ENCODE data around the gene MYL6. TPM values are rescaled to one million over a fixed set of nuclear protein-coding genes. Genes with fewer than 3 reads are reported as not detected.

The MYL6 gene
- total and polyA plus RNA-seq, 9 donors, result 782 to 3,375 (median 1,340) TPM

DNA sequence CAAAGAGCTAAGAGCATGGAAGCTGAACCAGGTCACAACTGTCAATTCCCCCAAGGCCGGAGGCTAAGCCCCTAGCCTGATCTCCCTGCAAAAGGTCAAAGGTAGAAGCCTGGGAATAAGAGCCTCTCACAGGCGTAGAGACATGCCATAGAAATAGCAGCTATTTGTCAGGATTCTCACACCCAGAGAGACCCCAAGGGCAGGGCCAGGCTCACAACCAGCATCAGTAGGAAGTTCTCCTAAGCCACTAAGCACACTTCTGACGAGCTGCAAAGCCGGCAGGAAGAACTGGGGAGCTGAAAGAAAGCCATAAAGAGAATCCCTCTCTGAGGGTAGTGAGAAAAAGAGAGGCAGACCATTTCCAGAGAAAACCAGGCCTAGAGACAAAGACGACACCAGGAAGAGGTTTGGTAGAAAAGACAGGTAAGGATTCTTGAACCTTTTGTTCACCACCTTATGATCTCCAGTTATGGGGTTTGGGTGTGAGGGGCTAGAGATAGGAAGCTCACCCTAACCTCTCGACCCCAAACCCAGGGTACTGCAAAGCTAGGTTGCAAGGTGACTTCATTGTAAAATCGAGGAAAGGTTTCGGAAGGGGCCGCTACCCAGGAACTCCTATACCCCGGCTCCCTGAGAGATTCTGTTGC is 30.1 kb downstream of the MYL6 start:
- intact Hi-C loops (cut with DNase I), result loop anchor here in 3 of 4 donors (2.0 kb wide), 2 partner anchors 59 to 67 kb away; partner anchors contain the start of gene ESYT1 (in 1 of the 3)
- Histone ChIP-seq H3K9me3 (no peaks in the 10 kb centered on the region), H3K36me3 (no peaks in the 10 kb centered on the region), H3K4me1 (ENCODE audit: insufficient read depth) (peaks cover 3% of the 10 kb centered on the region), H3K27me3 (no peaks in the 10 kb centered on the region), H3K4me3 (peak overlapping the region; percentile 93), H3K27ac (peak overlapping the region; percentile 83 to 93)
- TF ChIP-seq, protein P1, sequence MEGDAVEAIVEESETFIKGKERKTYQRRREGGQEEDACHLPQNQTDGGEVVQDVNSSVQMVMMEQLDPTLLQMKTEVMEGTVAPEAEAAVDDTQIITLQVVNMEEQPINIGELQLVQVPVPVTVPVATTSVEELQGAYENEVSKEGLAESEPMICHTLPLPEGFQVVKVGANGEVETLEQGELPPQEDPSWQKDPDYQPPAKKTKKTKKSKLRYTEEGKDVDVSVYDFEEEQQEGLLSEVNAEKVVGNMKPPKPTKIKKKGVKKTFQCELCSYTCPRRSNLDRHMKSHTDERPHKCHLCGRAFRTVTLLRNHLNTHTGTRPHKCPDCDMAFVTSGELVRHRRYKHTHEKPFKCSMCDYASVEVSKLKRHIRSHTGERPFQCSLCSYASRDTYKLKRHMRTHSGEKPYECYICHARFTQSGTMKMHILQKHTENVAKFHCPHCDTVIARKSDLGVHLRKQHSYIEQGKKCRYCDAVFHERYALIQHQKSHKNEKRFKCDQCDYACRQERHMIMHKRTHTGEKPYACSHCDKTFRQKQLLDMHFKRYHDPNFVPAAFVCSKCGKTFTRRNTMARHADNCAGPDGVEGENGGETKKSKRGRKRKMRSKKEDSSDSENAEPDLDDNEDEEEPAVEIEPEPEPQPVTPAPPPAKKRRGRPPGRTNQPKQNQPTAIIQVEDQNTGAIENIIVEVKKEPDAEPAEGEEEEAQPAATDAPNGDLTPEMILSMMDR (IDR thresholded peaks at IDR 0.05), result no peak
- TF ChIP-seq POLR2A (IDR thresholded peaks at IDR 0.05) (no peak), EP300 (IDR thresholded peaks at IDR 0.05) (no peak)
- DNase-seq, result no peak
- WGBS, 3 donors, result 12 to 17% (median 14%) methylated on average over 10 of the region's 10 CpGs

DNA sequence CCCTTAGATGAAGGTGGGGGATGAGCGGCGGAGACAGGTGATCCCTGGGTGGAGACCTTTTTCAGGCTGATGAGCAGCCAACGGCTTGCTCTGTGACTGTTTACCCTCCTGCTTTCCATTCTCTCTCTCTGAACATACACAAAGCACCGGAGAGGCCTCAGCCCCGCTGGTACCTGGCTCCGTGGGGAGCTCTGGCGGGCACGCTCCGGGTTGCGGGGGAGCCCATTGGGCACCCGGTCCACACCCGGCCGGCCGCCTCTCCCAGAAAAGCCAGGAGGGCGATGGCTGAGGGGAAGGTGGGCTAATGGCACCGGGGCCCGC is 30.6 kb downstream of the MYL6 start:
- H3K4me1 ChIP-seq (ENCODE audit: insufficient read depth), result peaks cover 3% of the 10 kb centered on the region
- H3K27ac ChIP-seq, result peak overlapping the region; percentile 83 to 93
- no peaks in the 10 kb centered on the region for H3K27me3 ChIP-seq
- 0 to 2% (median 1%) methylated on average over 16 to 17 of the region's 17 CpGs for WGBS, 3 donors
- H3K9me3 ChIP-seq, result no peaks in the 10 kb centered on the region
- no peaks in the 10 kb centered on the region for H3K36me3 ChIP-seq
- peak in 1 of 5 donors; percentile 18 for DNase-seq
- intact Hi-C loops (cut with DNase I), result loop anchor here in 3 of 4 donors (2.0 kb wide), 2 partner anchors 60 to 68 kb away; partner anchors contain the start of gene ESYT1 (in 1 of the 3)
- H3K4me3 ChIP-seq, result peak overlapping the region; percentile 93
- TF ChIP-seq EP300 (IDR thresholded peaks at IDR 0.05), result no peak
- TF ChIP-seq POLR2A (IDR thresholded peaks at IDR 0.05), result no peak
- TF ChIP-seq, protein P1 (IDR thresholded peaks at IDR 0.05), result no peak

DNA sequence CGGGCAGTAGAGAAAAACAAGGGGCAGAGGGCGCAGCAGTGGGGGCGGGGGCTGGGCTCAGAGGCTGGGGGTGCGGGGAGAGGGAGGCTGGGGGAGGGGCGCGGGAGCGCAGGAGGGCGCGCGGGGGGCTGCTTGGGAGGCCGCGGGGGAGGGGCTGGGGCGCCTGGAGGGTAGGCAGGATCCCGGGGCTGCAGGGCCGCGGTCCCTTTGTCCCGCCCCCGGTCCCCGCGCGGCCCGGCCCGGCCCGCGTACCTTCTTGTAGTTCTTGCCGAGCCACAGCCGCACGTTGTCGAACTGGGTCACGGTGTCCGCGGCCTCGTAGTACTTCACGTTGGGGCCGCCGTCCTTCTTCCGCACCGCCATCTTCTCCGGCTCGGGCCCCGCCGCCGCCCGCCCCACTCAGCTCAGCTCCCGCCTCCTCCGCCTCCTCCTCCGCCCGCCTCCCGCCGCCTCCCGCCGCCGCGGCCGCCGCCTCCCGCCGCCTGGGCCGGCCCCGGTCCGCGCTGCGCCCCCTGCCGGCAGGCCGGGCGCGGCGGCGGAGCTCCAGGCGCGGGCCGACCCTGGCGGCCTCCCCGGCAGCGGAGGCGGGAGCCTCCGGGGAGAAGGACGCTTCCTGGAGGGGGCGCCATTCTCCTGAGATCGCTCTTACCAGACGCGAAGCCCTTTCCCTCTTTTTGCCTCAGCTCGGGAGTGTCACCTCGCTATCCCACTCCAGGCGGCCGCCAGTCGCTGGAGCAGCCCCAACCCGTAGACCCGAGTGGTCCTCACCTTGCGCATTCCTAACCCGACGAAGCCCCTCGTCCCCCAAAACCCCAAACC is 31.1 kb downstream of the MYL6 start, which contains the start of gene SMARCC2:
Gene SMARCC2, minus strand, starts transcription at position 385 of the 819 bp plus-strand sequence. Its CDS starts 22 bp downstream, at position 363.
- no peaks in the 10 kb centered on the region for H3K9me3 ChIP-seq
- peaks cover 3% of the 10 kb centered on the region for H3K4me1 ChIP-seq (ENCODE audit: insufficient read depth)
- peak within 1 kb of the TSS; percentile 93 for H3K4me3 ChIP-seq
- H3K27ac ChIP-seq, result peak within 1 kb of the TSS; percentile 83 to 93
- no peaks in the 10 kb centered on the region for H3K27me3 ChIP-seq
- intact Hi-C loops (cut with DNase I), result loop anchor here in 3 of 4 donors (2.0 kb wide), 2 partner anchors 61 to 69 kb away; partner anchors contain the start of gene ESYT1 (in 1 of the 3)
- peak; percentile 85 to 91 (median 89) for DNase-seq
- WGBS, 3 donors, result 0 to 1% (median 1%) methylated on average over 56 to 92 of the region's 93 CpGs
- TF ChIP-seq, protein P1 (IDR thresholded peaks at IDR 0.05), result peak; percentile 54 to 89 (median 67)
- TF ChIP-seq POLR2A (IDR thresholded peaks at IDR 0.05), result peak; percentile 49
- no peak for TF ChIP-seq EP300 (IDR thresholded peaks at IDR 0.05)
- H3K36me3 ChIP-seq, result no peaks in the 10 kb centered on the region

GRCh38 chr12:56189918-56190694 is 31.9 kb downstream of the MYL6 start:
- DNase-seq, result peak; percentile 86 to 94 (median 90)
- no peak for TF ChIP-seq POLR2A (IDR thresholded peaks at IDR 0.05)
- TF ChIP-seq EP300 (IDR thresholded peaks at IDR 0.05), result no peak
- TF ChIP-seq, protein P1 (IDR thresholded peaks at IDR 0.05), result peak in 1 of 3 donors; percentile 16
- peak overlapping the region; percentile 83 to 89 for H3K27ac ChIP-seq
- H3K27me3 ChIP-seq, result no peaks in the 10 kb centered on the region
- no peaks in the 10 kb centered on the region for H3K36me3 ChIP-seq
- intact Hi-C loops (cut with DNase I), result loop anchor here (2.0 to 10.0 kb wide), 8 partner anchors 31 to 275 kb away; partner anchors contain the start of genes ESYT1 (in 1 of the 4), MYL6 (in 1 of the 4), SLC39A5 (in 1 of the 4) and SPRYD4 (in 1 of the 4)
- no peaks in the 10 kb centered on the region for H3K9me3 ChIP-seq
- WGBS, 3 donors, result 1% methylated on average over 42 of the region's 42 CpGs
- H3K4me1 ChIP-seq (ENCODE audit: insufficient read depth), result peaks cover 3% of the 10 kb centered on the region
- peak overlapping the region; percentile 57 for H3K4me3 ChIP-seq

Data from ovary (tissue), 9 donors.